Activated CD8-positive, alpha-beta T cell treated with anti-CD3 and anti-CD28 coated beads, Interleukin-2, amount 10 ng/mL, durations not matched to agents 7 days and 5 days (primary cell): ENCODE measurements around the gene DACH1. TPM values are rescaled to one million over a fixed set of nuclear protein-coding genes. Genes with fewer than 3 reads are reported as not detected.
"Not testable (repeated sequence)": the region's sequence is repeated elsewhere in the genome, so short reads cannot be mapped to it uniquely, and the experiment has no call there.

ENCODE experiments used
- ATAC-seq: fragments of 150-1000 bp; cut with Tn5 transposase; one replicate; pipeline ENCODE4 v1.10.0; 2021; ENCODE audit warnings: moderate library complexity
- CTCF ChIA-PET: fragments of 350-600 bp; sonication (Branson Sonifier 250); formaldehyde crosslinking; loops from one replicate; lab custom pipeline; 2021; ENCODE audit warnings: antibody characterized with exemption; lab: Charles Lee
- POLR2A ChIA-PET: fragments of 350-600 bp; sonication (Branson Sonifier 250); formaldehyde crosslinking; loops from one replicate; lab custom pipeline; 2021; ENCODE audit warnings: antibody characterized with exemption; lab: Charles Lee
- DNase-seq: peaks from one replicate; pipeline ENCODE4 v3.0.0-alpha.2; 2020
- H3K27ac Mint-ChIP-seq: one replicate; pipeline ENCODE4 v1.8.0; 2021; ENCODE audit warnings: mild to moderate bottlenecking, mixed read lengths
- H3K27me3 Mint-ChIP-seq: one replicate; pipeline ENCODE4 v1.8.0; 2021; ENCODE audit warnings: low read depth, mixed read lengths
- H3K36me3 Mint-ChIP-seq: one replicate; pipeline ENCODE4 v1.8.0; 2021; ENCODE audit warnings: low read depth, mixed read lengths
- H3K4me1 Mint-ChIP-seq: one replicate; pipeline ENCODE4 v1.8.0; 2021; ENCODE audit warnings: low read depth, mixed read lengths
- H3K4me3 Mint-ChIP-seq: one replicate; pipeline ENCODE4 v1.8.0; 2021; ENCODE audit warnings: mild to moderate bottlenecking, mixed read lengths
- H3K9me3 Mint-ChIP-seq: one replicate; pipeline ENCODE4 v1.8.0; 2022; ENCODE audit warnings: mixed read lengths; ENCODE audit not compliant: insufficient read depth
- total RNA-seq, 2 experiments: library from RNA; stranded (reverse); gene quantifications; one replicate each; pipeline ENCODE4 v1.2.3, GENCODE V29; 2021

Gene DACH1
- total RNA-seq, 2 experiments from 2014 or later: not detected

DNA sequence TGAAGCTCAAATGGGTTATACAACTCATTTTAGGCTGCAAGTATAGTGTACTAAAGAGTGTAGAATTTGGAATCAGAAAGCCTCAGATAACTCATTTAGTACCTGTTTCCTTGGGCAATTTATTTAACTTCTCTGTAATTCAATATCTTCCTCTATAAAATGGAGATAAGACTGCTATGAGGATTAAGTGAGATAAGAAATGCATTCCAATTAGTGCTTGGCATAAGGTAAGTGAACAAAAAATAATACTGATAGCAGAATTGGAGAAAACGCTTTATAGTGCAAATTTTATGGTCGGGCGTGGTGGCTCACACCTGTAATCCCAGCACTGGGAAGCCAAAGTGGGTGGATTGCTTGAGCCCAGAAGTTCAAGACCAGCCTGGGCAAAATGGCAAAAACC lies 25.0 kb downstream of the DACH1 start:
- H3K27me3 Mint-ChIP-seq: no peaks in the 10 kb centered on the region
- no peaks in the 10 kb centered on the region for H3K9me3 Mint-ChIP-seq
- H3K27ac Mint-ChIP-seq: no peak overlapping the region
- POLR2A ChIA-PET: no interaction called here
- CTCF ChIA-PET: no interaction called here
- ATAC-seq: no peak
- H3K36me3 Mint-ChIP-seq: no peaks in the 10 kb centered on the region
- H3K4me1 Mint-ChIP-seq: no peaks in the 10 kb centered on the region
- DNase-seq: no peak
- no peak overlapping the region for H3K4me3 Mint-ChIP-seq

DNA sequence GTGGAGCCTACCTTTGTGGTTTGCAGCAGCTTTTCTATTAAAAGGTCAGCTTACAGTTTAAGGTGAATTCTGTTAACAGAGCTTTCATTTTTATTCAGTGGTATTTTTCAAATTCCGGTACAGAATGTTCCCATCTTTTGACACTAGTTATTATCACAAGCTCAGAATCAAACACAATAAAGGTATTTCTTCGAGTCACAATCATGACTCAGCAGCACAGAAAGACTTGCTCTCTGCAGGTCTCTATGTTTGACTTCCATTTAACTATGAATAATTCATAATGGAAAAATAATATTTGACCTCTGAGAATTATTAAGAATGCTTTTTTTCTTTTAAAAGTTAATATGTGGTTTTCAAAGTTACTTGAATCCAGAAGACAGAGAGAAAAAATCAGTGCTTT lies 28.2 kb downstream of the DACH1 start:
- H3K36me3 Mint-ChIP-seq: no peaks in the 10 kb centered on the region
- H3K9me3 Mint-ChIP-seq: no peaks in the 10 kb centered on the region
- no peak for DNase-seq
- H3K27me3 Mint-ChIP-seq: no peaks in the 10 kb centered on the region
- H3K4me3 Mint-ChIP-seq: no peak overlapping the region
- ChIA-PET POLR2A (no interaction called here), CTCF (no interaction called here)
- no peaks in the 10 kb centered on the region for H3K4me1 Mint-ChIP-seq
- no peak for ATAC-seq
- H3K27ac Mint-ChIP-seq: no peak overlapping the region

DNA sequence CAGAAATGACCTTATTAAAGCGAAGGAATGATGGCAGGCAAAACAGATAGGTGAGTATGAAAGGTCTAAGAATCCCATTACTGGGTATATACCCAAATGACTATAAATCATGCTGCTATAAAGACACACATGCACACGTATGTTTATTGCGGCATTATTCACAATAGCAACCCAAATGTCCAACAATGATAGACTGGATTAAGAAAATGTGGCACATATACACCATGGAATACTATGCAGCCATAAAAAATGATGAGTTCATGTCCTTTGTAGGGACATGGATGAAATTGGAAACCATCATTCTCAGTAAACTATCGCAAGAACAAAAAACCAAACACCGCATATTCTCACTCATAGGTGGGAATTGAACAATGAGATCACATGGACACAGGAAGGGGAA lies 29.4 kb downstream of the DACH1 start:
- H3K27me3 Mint-ChIP-seq, CTCF ChIA-PET, H3K4me1 Mint-ChIP-seq, DNase-seq, H3K9me3 Mint-ChIP-seq, H3K36me3 Mint-ChIP-seq, H3K4me3 Mint-ChIP-seq, POLR2A ChIA-PET, H3K27ac Mint-ChIP-seq, ATAC-seq: not testable (repeated sequence)

DNA sequence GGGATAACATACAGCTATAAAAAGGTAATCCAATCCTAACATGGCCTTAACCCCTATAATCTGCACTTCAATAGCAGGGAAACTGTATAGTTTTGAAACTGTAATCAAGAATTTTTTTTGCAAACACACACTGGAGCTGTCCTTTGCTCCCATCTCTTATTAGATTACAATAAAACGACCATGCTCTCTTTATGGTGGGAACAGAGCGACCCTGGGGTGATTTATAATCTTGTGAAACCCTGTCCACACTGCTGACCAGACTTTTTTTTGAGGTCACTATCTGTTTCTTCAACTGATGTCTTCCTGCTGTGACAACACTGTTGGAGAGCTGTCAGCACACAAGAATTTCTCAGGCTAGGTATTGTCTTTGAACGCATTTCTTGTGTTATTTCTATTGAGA lies 35.3 kb downstream of the DACH1 start:
- no peaks in the 10 kb centered on the region for H3K27me3 Mint-ChIP-seq
- no peaks in the 10 kb centered on the region for H3K9me3 Mint-ChIP-seq
- no peak for DNase-seq
- ChIA-PET POLR2A (no interaction called here), CTCF (no interaction called here)
- peaks cover 7% of the 10 kb centered on the region for H3K4me1 Mint-ChIP-seq
- no peaks in the 10 kb centered on the region for H3K36me3 Mint-ChIP-seq
- H3K27ac Mint-ChIP-seq: no peak overlapping the region
- ATAC-seq: no peak
- no peak overlapping the region for H3K4me3 Mint-ChIP-seq

DNA sequence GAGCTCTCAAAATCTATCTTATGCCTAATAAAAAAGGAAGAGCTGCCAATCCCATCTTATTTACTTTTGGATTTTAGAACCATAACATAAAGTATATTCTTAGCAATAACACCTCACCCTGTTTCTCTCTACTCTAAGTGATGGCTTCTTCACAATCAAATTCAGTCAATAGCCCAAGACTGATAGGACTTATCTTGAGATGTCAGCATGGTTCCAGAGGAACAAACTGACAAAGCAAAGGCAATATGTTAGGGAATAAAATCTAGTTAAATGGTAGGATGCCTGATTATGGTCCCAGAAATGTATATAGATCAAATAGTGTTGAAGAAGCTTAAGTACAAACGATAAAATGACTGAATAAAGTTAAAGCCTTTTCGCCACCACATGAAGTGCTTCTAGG lies 36.3 kb downstream of the DACH1 start:
- Mint-ChIP-seq H3K36me3 (no peaks in the 10 kb centered on the region), H3K27ac (no peak overlapping the region), H3K4me1 (peaks cover 7% of the 10 kb centered on the region), H3K4me3 (no peak overlapping the region), H3K9me3 (no peaks in the 10 kb centered on the region), H3K27me3 (no peaks in the 10 kb centered on the region)
- DNase-seq (no peak), ATAC-seq (no peak)
- CTCF ChIA-PET: no interaction called here
- POLR2A ChIA-PET: no interaction called here

DNA sequence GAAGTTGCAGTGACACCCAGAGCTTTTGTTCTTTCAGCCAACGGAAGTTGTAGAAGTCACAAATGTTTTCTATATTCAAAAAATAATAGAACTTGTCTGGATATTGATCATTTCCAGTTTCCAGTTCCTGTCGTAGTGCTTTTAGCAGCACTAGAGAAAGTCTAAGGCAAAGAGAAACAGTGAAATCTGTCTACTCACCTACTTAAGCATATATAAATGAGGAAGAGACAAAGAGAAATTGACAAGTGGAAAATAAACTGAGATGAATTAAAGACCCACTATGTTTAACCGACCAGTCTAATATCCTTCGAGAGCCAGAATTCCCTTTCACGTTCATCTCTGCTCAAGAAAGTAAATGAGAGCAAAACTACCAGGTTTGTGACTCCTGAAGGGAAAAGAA lies 36.7 kb downstream of the DACH1 start:
- no peak for ATAC-seq
- Mint-ChIP-seq H3K9me3 (no peaks in the 10 kb centered on the region), H3K4me1 (peaks cover 7% of the 10 kb centered on the region), H3K36me3 (no peaks in the 10 kb centered on the region), H3K27me3 (no peaks in the 10 kb centered on the region), H3K27ac (no peak overlapping the region), H3K4me3 (no peak overlapping the region)
- POLR2A ChIA-PET: no interaction called here
- CTCF ChIA-PET: no interaction called here
- DNase-seq: no peak

DNA sequence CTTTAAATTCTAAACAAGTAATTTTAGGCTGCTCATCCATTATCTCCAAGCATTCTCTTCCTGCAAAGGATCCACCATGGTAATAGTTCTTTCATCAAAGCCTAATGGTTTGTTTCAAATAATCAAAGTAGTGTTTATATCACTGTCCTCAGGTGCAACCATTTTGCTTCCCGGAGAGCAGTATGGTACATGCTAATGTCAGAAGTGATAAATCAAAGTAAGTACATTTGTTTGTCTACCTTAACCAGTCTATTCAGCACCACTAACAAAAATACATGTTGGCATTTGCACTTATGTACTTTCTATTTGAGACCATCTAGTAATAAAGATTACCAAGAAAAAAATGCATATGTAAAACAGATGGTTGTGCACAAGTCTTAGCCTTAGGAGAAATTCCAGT lies 37.5 kb downstream of the DACH1 start:
- Mint-ChIP-seq H3K4me3 (no peak overlapping the region), H3K27ac (no peak overlapping the region), H3K27me3 (no peaks in the 10 kb centered on the region), H3K4me1 (peaks cover 7% of the 10 kb centered on the region), H3K36me3 (no peaks in the 10 kb centered on the region), H3K9me3 (no peaks in the 10 kb centered on the region)
- ATAC-seq (no peak), DNase-seq (no peak)
- POLR2A ChIA-PET: no interaction called here
- CTCF ChIA-PET: no interaction called here

DNA sequence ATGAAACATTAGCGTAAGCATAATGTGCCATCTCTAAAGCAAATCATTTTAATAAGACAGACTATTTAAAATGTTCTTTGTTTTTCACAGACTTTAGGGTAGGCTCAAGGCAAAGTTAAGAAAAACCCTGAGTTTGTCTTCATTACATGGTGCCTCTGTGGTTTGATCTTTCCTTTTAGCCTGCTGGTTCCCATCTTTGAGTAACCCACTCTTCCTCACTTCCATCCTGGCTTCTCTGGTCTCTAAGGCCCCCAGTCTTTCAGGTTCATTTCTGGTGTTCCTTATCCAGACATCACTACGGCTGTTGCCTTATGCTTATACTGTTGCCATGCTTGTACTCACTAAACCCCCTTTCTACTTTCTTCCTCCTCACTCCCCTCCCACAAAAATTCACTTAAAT lies 38.4 kb downstream of the DACH1 start:
- DNase-seq (no peak), ATAC-seq (no peak)
- no peaks in the 10 kb centered on the region for H3K9me3 Mint-ChIP-seq
- H3K4me1 Mint-ChIP-seq: peaks cover 7% of the 10 kb centered on the region
- no peak overlapping the region for H3K27ac Mint-ChIP-seq
- H3K27me3 Mint-ChIP-seq: no peaks in the 10 kb centered on the region
- H3K4me3 Mint-ChIP-seq: no peak overlapping the region
- CTCF ChIA-PET: no interaction called here
- POLR2A ChIA-PET: no interaction called here
- no peaks in the 10 kb centered on the region for H3K36me3 Mint-ChIP-seq

DNA sequence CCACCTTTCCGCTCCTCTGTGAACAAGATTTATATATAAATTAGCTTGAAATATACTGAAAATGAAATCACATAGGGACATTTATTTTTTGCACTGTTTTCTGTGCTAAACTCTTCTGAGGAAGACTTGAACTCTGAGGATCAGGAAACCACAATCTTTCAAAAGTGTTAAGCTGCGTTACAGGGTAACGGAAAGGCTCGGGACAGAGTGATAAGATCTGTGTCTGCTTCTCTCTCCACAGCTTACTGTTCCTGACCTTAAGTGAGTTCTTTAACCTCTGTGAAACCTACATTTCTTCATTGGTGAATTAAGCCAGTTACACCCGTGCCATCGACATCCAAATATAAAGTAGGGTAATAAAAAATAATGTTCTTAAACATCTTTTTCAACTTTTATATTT lies 38.9 kb downstream of the DACH1 start:
- ATAC-seq (peak; percentile 51), DNase-seq (no peak)
- Mint-ChIP-seq H3K27me3 (no peaks in the 10 kb centered on the region), H3K27ac (no peak overlapping the region), H3K4me3 (no peak overlapping the region), H3K4me1 (peaks cover 7% of the 10 kb centered on the region), H3K9me3 (no peaks in the 10 kb centered on the region), H3K36me3 (no peaks in the 10 kb centered on the region)
- ChIA-PET CTCF (no interaction called here), POLR2A (no interaction called here)

DNA sequence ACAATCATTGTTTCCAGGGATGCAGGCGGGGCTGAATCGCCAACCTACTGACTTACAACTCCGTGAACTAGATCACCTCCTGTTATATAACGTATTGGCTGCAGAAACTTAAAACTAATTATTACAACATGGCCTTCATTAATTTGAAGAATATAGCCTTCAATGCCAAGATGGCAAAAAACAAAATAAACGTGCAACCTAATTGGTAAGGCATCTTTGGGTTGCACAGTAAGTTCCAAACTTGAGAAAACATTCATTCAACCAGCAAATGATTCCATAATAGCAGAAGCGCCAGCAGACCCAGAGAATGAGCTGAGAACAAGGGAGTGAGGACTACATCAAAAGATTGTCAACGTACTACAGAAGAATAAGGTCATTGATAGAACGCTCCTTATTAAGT lies 39.8 kb downstream of the DACH1 start:
- Mint-ChIP-seq H3K36me3 (no peaks in the 10 kb centered on the region), H3K9me3 (no peaks in the 10 kb centered on the region), H3K4me3 (no peak overlapping the region), H3K27me3 (no peaks in the 10 kb centered on the region), H3K27ac (no peak overlapping the region), H3K4me1 (peaks cover 7% of the 10 kb centered on the region)
- POLR2A ChIA-PET: no interaction called here
- ATAC-seq (no peak), DNase-seq (no peak)
- CTCF ChIA-PET: no interaction called here

DNA sequence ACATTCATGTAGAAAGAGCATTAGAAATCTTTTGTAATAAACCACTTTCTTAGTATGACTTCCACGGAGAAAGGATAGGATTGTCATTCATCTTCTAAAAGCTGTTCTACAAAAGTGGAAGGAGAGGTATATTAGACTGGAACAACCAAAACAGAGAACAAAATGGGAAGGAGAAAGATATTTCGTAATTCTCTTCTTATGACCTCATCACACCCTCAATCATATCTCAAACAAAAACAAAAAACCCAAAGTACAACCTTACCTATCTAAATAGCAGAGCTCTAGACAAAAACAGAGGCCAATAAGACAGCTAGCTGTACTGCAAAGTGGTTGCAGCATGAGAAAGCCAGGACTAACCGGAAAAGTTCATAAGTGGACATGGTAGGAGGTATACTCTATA lies 46.3 kb downstream of the DACH1 start:
- ChIA-PET POLR2A (no interaction called here), CTCF (no interaction called here)
- H3K27ac Mint-ChIP-seq: no peak overlapping the region
- no peaks in the 10 kb centered on the region for H3K36me3 Mint-ChIP-seq
- DNase-seq (no peak), ATAC-seq (no peak)
- no peaks in the 10 kb centered on the region for H3K9me3 Mint-ChIP-seq
- no peaks in the 10 kb centered on the region for H3K27me3 Mint-ChIP-seq
- H3K4me3 Mint-ChIP-seq: no peak overlapping the region
- no peaks in the 10 kb centered on the region for H3K4me1 Mint-ChIP-seq

DNA sequence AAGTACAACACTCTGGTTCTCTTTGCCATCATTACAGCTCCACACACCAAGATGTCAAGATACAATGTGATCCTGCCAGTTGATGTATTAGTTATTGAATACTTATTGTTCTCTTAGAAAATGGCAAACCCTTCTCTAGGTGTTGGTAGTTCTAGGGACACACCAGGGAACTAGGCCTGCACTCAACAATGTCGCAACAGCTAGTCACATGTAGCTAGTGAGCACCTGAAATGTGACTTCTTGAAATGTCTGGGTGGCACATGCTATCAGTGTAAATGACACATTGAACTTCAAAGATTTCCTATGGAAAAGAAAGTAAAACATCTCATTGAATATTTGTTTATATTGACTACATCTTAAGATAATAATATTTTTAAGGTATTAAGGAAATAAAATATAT lies 49.7 kb downstream of the DACH1 start:
- Mint-ChIP-seq H3K36me3 (no peaks in the 10 kb centered on the region), H3K4me1 (no peaks in the 10 kb centered on the region), H3K27ac (no peak overlapping the region), H3K9me3 (no peaks in the 10 kb centered on the region), H3K4me3 (no peak overlapping the region), H3K27me3 (no peaks in the 10 kb centered on the region)
- ATAC-seq: no peak
- POLR2A ChIA-PET: no interaction called here
- CTCF ChIA-PET: no interaction called here
- no peak for DNase-seq

DNA sequence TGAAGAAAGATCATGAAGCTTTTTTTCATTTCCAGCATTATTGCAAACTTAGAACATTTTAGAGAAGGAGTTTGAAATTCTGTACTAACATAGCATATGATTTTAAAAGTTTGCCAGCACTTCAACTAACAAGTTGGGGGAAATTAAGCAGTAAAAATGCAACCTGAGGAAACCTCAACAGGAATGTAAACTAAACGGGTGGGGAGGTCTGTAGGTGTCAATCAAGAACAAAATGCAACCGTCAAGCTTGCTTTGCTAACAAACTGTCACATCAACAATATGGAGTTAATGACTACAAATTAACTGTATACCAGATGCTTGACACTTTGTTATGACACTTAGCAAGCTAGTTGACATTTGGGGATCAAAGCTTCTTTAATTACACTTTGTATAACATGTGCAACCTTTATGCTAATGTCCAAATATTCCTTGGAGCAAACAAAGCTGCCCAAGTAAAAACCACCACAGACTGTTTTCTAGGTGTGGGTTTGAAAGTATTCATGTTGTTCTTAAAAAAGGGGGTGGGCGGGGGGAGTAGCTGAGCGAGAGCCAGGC lies 52.1 kb downstream of the DACH1 start:
- H3K27me3 Mint-ChIP-seq: no peaks in the 10 kb centered on the region

More for the DNA sequence above, 52.1 kb downstream of the DACH1 start:
- DNase-seq (no peak), ATAC-seq (no peak)
- ChIA-PET CTCF (no interaction called here), POLR2A (no interaction called here)
- H3K27ac Mint-ChIP-seq: no peak overlapping the region
- H3K4me1 Mint-ChIP-seq: no peaks in the 10 kb centered on the region
- H3K9me3 Mint-ChIP-seq: no peaks in the 10 kb centered on the region
- H3K4me3 Mint-ChIP-seq: no peak overlapping the region
- H3K36me3 Mint-ChIP-seq: no peaks in the 10 kb centered on the region
